ENCODE data around the gene MYO16.

MYO16 gene

GRCh38 chr13:108656742-108657141 lies 27.3 kb downstream of the MYO16 start:
- Histone ChIP-seq H3K4me1 (ENCODE audit: control insufficient read depth, insufficient read depth, low read length) (no peaks in the 10 kb centered on the region), H3K4me3 (ENCODE audit: low read depth, low read length) (no peak overlapping the region), H3K27ac (ENCODE audit: extremely low read depth, low read depth, low read length) (no peak overlapping the region), H3K36me3 (ENCODE audit: control insufficient read depth in 2 of 2, insufficient read depth in 1 of 2, low read length in 2 of 2) (no peaks in the 10 kb centered on the region), H3K9me3 (ENCODE audit: control insufficient read depth, insufficient read depth, low read depth, low read length) (no peaks in the 10 kb centered on the region)
- CTCF ChIA-PET, result no interaction called here
- TF ChIP-seq ZNF654 (tag by site-specific recombination; IDR thresholded peaks at IDR 0.05; ENCODE audit: low read depth), result no peak
- no peak for TF ChIP-seq ZNF140 (tag by site-specific recombination; IDR thresholded peaks at IDR 0.05)
- no peak for TF ChIP-seq ZNF341 (tag by site-specific recombination; IDR thresholded peaks at IDR 0.05; ENCODE audit: low read depth)
- no peak for TF ChIP-seq GLI2 (tag by site-specific recombination; IDR thresholded peaks at IDR 0.05; ENCODE audit: borderline replicate concordance, low read depth)
- no peak for TF ChIP-seq ZNF555 (tag by site-specific recombination; conservative IDR thresholded peaks at IDR 0.05)
- no peak for TF ChIP-seq YY2 (tag by site-specific recombination; IDR thresholded peaks at IDR 0.05)
- no peak for TF ChIP-seq ZNF530 (tag by site-specific recombination; IDR thresholded peaks at IDR 0.05; ENCODE audit: low read depth)
- TF ChIP-seq ZNF132 (tag by site-specific recombination; IDR thresholded peaks at IDR 0.05; ENCODE audit: borderline replicate concordance), result no peak
- TF ChIP-seq PRDM6 (tag by site-specific recombination; IDR thresholded peaks at IDR 0.05), result no peak
- TF ChIP-seq PRDM1 (tag by site-specific recombination; IDR thresholded peaks at IDR 0.05), result no peak
- no peak for TF ChIP-seq ZNF677 (tag by site-specific recombination; IDR thresholded peaks at IDR 0.05)
- TF ChIP-seq ZNF501 (tag by site-specific recombination; IDR thresholded peaks at IDR 0.05), result no peak
- no peak for TF ChIP-seq ZNF658 (tag by site-specific recombination; IDR thresholded peaks at IDR 0.05)
- TF ChIP-seq FEZF1 (tag by site-specific recombination; IDR thresholded peaks at IDR 0.05), result no peak
- no peak for TF ChIP-seq HOXA7 (CRISPR knock-in tag; IDR thresholded peaks at IDR 0.05; ENCODE audit: borderline replicate concordance)
- no peak for TF ChIP-seq HOXD13 (CRISPR knock-in tag; IDR thresholded peaks at IDR 0.05; ENCODE audit: borderline replicate concordance)
- TF ChIP-seq GFI1B (tag by site-specific recombination; IDR thresholded peaks at IDR 0.05), result no peak
- POLR2A ChIA-PET, result no interaction called here

- ChIA-PET POLR2A (no interaction called here), CTCF (interaction anchor here (0.6 kb wide), 1 partner anchor 356 kb away, joined by 3 read pairs; no protein-coding TSS in a partner anchor)
Measured at GRCh38 chr13:108657519-108657918, 28.1 kb downstream of the MYO16 start.

More at GRCh38 chr13:108657519-108657918, 28.1 kb downstream of the MYO16 start:
- no peak for TF ChIP-seq ZNF48 (tag by site-specific recombination; IDR thresholded peaks at IDR 0.05)
- no peak for TF ChIP-seq ZNF335 (tag by site-specific recombination; conservative IDR thresholded peaks at IDR 0.05)
- no peak for TF ChIP-seq ZNF791 (tag by site-specific recombination; IDR thresholded peaks at IDR 0.05)
- TF ChIP-seq SCRT1 (tag by site-specific recombination; IDR thresholded peaks at IDR 0.05; ENCODE audit: borderline replicate concordance), result no peak
- TF ChIP-seq WT1 (tag by site-specific recombination; IDR thresholded peaks at IDR 0.05), result no peak
- no peak for TF ChIP-seq ZNF37A (tag by site-specific recombination; IDR thresholded peaks at IDR 0.05)
- no peak for TF ChIP-seq ZNF19 (tag by site-specific recombination; IDR thresholded peaks at IDR 0.05; ENCODE audit: low read depth)
- no peak for TF ChIP-seq ZNF449 (tag by site-specific recombination; IDR thresholded peaks at IDR 0.05)
- no peak for TF ChIP-seq ZNF785 (tag by site-specific recombination; IDR thresholded peaks at IDR 0.05)
- TF ChIP-seq ZNF623 (tag by site-specific recombination; IDR thresholded peaks at IDR 0.05), result no peak
- TF ChIP-seq ZSCAN16 (tag by site-specific recombination; IDR thresholded peaks at IDR 0.05), result no peak
- TF ChIP-seq SCRT2 (tag by site-specific recombination; IDR thresholded peaks at IDR 0.05), result no peak
- TF ChIP-seq KLF16 (tag by site-specific recombination; IDR thresholded peaks at IDR 0.05), result no peak
- no peak for TF ChIP-seq ZNF843 (tag by site-specific recombination; IDR thresholded peaks at IDR 0.05)
- no peak for TF ChIP-seq ZNF132 (tag by site-specific recombination; IDR thresholded peaks at IDR 0.05; ENCODE audit: borderline replicate concordance)
- no peak for TF ChIP-seq ZNF624 (tag by site-specific recombination; IDR thresholded peaks at IDR 0.05)
- no peak for TF ChIP-seq ZNF302 (tag by site-specific recombination; IDR thresholded peaks at IDR 0.05; ENCODE audit: low read depth)
- TF ChIP-seq FEZF1 (tag by site-specific recombination; IDR thresholded peaks at IDR 0.05), result no peak
- Histone ChIP-seq H3K9me3 (ENCODE audit: control insufficient read depth, insufficient read depth, low read depth, low read length) (no peaks in the 10 kb centered on the region), H3K27ac (ENCODE audit: extremely low read depth, low read depth, low read length) (no peak overlapping the region), H3K4me3 (ENCODE audit: low read depth, low read length) (no peak overlapping the region), H3K4me1 (ENCODE audit: control insufficient read depth, insufficient read depth, low read length) (no peaks in the 10 kb centered on the region), H3K36me3 (ENCODE audit: control insufficient read depth in 2 of 2, insufficient read depth in 1 of 2, low read length in 2 of 2) (no peaks in the 10 kb centered on the region)

Data from HEK293 (cell line).